Muscle layer of duodenum (tissue), 2 donors: ENCODE measurements around the gene SCLT1.

Source experiments
- H3K27ac ChIP-seq: one replicate; pipeline ENCODE4 v1.7.0; 2013; ENCODE audit warnings: mild to moderate bottlenecking, low read length
- H3K27me3 ChIP-seq: one replicate; pipeline ENCODE4 v1.7.0; 2013; ENCODE audit warnings: low read depth, mild to moderate bottlenecking, control low read depth, low read length
- H3K36me3 ChIP-seq, 2 donors: one replicate each; pipeline ENCODE4 v1.7.0; 2013; ENCODE audit warnings: low read length in 2 of 2, control low read depth in 1 of 2, mild to moderate bottlenecking in 1 of 2; ENCODE audit not compliant: insufficient read depth in 2 of 2, control insufficient read depth in 1 of 2
- H3K4me1 ChIP-seq, 2 donors: one replicate each; pipeline ENCODE4 v1.7.0; 2013; ENCODE audit warnings: low read length in 2 of 2, mild to moderate bottlenecking in 2 of 2, control low read depth in 1 of 2, moderate library complexity in 1 of 2; ENCODE audit not compliant: insufficient read depth in 2 of 2, control insufficient read depth in 1 of 2
- H3K4me3 ChIP-seq, 2 donors: one replicate each; pipeline ENCODE4 v1.7.0; 2013; ENCODE audit warnings: low read length in 2 of 2, low read depth in 1 of 2, mild to moderate bottlenecking in 1 of 2
- H3K9me3 ChIP-seq, 2 donors: one replicate each; pipeline ENCODE4 v1.7.0; 2013; ENCODE audit warnings: low read length in 2 of 2, control low read depth in 1 of 2, mild to moderate bottlenecking in 1 of 2; ENCODE audit not compliant: control insufficient read depth in 1 of 2
- donor health status: healthy.

SCLT1 gene

GRCh38 chr4:128837679-128838078 lies 255.7 kb downstream of the SCLT1 start:
- peaks cover 0 to 13% of the 10 kb centered on the region in 2 donors for H3K4me1 ChIP-seq
- H3K4me3 ChIP-seq = no peak overlapping the region
- H3K9me3 ChIP-seq = no peaks in the 10 kb centered on the region
- no peak overlapping the region for H3K27ac ChIP-seq
- H3K36me3 ChIP-seq = peaks cover 2 to 8% of the 10 kb centered on the region in 2 donors
- H3K27me3 ChIP-seq = no peaks in the 10 kb centered on the region

DNA sequence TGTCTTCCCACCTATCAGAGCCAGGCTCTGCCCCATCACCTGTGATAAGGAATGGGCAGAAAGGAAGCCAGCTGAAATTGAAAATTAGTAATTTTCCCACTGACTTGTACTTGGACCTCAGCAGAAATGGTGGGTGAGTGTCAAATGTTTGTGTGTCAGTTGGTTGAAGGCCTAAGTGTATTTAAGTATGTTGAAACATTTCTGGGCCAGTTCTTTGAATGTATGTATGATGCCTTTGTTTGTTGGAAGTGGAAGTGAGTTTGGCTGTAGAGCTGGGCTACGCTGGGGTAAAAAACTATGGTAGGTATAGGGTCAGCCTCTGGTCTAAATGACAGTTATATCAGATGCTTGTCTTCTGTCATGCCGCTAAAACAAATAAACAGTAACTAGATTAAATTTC lies 256.1 kb downstream of the SCLT1 start:
- Histone ChIP-seq H3K4me3 (no peak overlapping the region), H3K9me3 (no peaks in the 10 kb centered on the region), H3K27ac (no peak overlapping the region)

GRCh38 chr4:128835498-128836222 lies 257.7 kb downstream of the SCLT1 start:
- peaks cover 12 to 32% of the 10 kb centered on the region in 2 donors for H3K4me1 ChIP-seq
- H3K9me3 ChIP-seq = no peaks in the 10 kb centered on the region
- no peak overlapping the region for H3K4me3 ChIP-seq
- no peaks in the 10 kb centered on the region for H3K27me3 ChIP-seq
- H3K27ac ChIP-seq = no peak overlapping the region
- peaks cover 2 to 9% of the 10 kb centered on the region in 2 donors for H3K36me3 ChIP-seq

More for the DNA sequence above, 256.1 kb downstream of the SCLT1 start:
- H3K27me3 ChIP-seq = no peaks in the 10 kb centered on the region
- H3K36me3 ChIP-seq = peaks cover 2 to 9% of the 10 kb centered on the region in 2 donors
- peaks cover 0 to 16% of the 10 kb centered on the region in 2 donors for H3K4me1 ChIP-seq
